ENCODE results near the gene GSTO2. TPM values are rescaled to one million over a fixed set of nuclear protein-coding genes. Genes with fewer than 3 reads are reported as not detected.

GSTO2 gene
- total and polyA plus RNA-seq, 2 of the 13 experiments (the other 11 are each of a cell fraction or from before 2014, with no cell fraction given): 2.1 to 7.9 TPM

DNA sequence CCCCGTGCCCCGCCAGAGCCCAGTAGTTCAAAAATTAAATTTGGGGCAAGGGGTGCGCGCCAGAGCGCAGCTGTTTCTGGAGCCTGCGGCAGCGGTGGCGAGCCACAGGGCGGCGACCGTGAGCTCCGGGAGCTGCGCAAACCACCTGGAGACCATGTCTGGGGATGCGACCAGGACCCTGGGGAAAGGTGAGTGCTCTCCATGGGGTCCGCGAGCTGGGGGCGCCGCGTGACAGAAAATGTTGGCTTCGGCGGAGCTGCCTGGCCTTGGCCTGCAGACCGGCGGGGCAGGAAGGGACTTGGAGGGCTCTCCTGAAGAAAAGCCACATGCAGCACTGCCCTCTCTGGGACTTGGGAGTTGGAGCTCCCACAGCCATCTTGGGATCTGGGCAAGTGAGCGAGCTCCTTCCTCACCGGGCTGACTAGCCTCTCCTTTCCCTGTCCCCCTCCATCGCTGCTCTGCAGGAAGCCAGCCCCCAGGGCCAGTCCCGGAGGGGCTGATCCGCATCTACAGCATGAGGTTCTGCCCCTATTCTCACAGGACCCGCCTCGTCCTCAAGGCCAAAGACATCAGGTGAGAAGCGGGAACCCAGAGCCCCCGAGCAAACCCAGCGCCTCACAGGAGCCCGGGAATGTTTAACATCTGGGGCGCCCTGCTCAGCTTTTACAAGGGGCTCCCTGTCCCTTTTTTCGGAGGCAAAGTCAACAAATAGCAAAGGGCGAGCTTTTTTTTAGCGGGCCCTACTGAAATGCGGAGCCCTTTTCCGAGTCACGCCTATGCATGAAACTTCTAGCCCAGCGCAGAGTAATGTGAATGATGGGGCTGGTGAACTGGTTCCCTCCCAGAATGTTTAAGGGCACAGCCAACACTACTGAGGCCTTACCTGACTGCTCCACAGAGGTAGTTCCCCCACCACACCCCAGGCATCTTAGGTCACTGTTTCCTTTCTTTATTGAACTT is 6.1 kb downstream of the GSTO2 start (continued):
- TF ChIP-seq, protein P1, sequence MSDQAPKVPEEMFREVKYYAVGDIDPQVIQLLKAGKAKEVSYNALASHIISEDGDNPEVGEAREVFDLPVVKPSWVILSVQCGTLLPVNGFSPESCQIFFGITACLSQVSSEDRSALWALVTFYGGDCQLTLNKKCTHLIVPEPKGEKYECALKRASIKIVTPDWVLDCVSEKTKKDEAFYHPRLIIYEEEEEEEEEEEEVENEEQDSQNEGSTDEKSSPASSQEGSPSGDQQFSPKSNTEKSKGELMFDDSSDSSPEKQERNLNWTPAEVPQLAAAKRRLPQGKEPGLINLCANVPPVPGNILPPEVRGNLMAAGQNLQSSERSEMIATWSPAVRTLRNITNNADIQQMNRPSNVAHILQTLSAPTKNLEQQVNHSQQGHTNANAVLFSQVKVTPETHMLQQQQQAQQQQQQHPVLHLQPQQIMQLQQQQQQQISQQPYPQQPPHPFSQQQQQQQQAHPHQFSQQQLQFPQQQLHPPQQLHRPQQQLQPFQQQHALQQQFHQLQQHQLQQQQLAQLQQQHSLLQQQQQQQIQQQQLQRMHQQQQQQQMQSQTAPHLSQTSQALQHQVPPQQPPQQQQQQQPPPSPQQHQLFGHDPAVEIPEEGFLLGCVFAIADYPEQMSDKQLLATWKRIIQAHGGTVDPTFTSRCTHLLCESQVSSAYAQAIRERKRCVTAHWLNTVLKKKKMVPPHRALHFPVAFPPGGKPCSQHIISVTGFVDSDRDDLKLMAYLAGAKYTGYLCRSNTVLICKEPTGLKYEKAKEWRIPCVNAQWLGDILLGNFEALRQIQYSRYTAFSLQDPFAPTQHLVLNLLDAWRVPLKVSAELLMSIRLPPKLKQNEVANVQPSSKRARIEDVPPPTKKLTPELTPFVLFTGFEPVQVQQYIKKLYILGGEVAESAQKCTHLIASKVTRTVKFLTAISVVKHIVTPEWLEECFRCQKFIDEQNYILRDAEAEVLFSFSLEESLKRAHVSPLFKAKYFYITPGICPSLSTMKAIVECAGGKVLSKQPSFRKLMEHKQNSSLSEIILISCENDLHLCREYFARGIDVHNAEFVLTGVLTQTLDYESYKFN (CRISPR knock-in tag; conservative IDR thresholded peaks at IDR 0.05): peak; percentile 30; the same call in 1 of the 2 replicates
- TF ChIP-seq, protein P2, sequence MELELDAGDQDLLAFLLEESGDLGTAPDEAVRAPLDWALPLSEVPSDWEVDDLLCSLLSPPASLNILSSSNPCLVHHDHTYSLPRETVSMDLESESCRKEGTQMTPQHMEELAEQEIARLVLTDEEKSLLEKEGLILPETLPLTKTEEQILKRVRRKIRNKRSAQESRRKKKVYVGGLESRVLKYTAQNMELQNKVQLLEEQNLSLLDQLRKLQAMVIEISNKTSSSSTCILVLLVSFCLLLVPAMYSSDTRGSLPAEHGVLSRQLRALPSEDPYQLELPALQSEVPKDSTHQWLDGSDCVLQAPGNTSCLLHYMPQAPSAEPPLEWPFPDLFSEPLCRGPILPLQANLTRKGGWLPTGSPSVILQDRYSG (CRISPR knock-in tag; IDR thresholded peaks at IDR 0.05): no peak
- TF ChIP-seq SNAI1 (CRISPR knock-in tag; IDR thresholded peaks at IDR 0.05; ENCODE audit: borderline replicate concordance) (peak; percentile 54; the same call in 1 of the 2 replicates), ZNF317 (CRISPR knock-in tag; IDR thresholded peaks at IDR 0.05) (peak; percentile 44; the same call in 1 of the 2 replicates), MED8 (CRISPR knock-in tag; IDR thresholded peaks at IDR 0.05; ENCODE audit: insufficient replicate concordance) (peak; percentile 35), HOXA9 (CRISPR knock-in tag; IDR thresholded peaks at IDR 0.05; ENCODE audit: borderline replicate concordance) (no peak), TFDP1 (CRISPR knock-in tag; IDR thresholded peaks at IDR 0.05; ENCODE audit: borderline replicate concordance) (no peak), HDAC1 (CRISPR knock-in tag; IDR thresholded peaks at IDR 0.05) (peak; percentile 34; the same call in 1 of the 2 replicates)
- TF ChIP-seq, protein P3, sequence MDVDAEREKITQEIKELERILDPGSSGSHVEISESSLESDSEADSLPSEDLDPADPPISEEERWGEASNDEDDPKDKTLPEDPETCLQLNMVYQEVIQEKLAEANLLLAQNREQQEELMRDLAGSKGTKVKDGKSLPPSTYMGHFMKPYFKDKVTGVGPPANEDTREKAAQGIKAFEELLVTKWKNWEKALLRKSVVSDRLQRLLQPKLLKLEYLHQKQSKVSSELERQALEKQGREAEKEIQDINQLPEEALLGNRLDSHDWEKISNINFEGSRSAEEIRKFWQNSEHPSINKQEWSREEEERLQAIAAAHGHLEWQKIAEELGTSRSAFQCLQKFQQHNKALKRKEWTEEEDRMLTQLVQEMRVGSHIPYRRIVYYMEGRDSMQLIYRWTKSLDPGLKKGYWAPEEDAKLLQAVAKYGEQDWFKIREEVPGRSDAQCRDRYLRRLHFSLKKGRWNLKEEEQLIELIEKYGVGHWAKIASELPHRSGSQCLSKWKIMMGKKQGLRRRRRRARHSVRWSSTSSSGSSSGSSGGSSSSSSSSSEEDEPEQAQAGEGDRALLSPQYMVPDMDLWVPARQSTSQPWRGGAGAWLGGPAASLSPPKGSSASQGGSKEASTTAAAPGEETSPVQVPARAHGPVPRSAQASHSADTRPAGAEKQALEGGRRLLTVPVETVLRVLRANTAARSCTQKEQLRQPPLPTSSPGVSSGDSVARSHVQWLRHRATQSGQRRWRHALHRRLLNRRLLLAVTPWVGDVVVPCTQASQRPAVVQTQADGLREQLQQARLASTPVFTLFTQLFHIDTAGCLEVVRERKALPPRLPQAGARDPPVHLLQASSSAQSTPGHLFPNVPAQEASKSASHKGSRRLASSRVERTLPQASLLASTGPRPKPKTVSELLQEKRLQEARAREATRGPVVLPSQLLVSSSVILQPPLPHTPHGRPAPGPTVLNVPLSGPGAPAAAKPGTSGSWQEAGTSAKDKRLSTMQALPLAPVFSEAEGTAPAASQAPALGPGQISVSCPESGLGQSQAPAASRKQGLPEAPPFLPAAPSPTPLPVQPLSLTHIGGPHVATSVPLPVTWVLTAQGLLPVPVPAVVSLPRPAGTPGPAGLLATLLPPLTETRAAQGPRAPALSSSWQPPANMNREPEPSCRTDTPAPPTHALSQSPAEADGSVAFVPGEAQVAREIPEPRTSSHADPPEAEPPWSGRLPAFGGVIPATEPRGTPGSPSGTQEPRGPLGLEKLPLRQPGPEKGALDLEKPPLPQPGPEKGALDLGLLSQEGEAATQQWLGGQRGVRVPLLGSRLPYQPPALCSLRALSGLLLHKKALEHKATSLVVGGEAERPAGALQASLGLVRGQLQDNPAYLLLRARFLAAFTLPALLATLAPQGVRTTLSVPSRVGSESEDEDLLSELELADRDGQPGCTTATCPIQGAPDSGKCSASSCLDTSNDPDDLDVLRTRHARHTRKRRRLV (CRISPR knock-in tag; IDR thresholded peaks at IDR 0.05): peak; percentile 66; the same call in 1 of the 2 replicates
- TF ChIP-seq, protein P4, sequence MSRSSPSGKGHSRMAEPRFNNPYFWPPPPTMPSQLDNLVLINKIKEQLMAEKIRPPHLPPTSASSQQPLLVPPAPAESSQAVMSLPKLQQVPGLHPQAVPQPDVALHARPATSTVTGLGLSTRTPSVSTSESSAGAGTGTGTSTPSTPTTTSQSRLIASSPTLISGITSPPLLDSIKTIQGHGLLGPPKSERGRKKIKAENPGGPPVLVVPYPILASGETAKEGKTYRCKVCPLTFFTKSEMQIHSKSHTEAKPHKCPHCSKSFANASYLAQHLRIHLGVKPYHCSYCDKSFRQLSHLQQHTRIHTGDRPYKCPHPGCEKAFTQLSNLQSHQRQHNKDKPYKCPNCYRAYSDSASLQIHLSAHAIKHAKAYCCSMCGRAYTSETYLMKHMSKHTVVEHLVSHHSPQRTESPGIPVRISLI (CRISPR knock-in tag; IDR thresholded peaks at IDR 0.05; ENCODE audit: borderline replicate concordance): no peak; the same call in 1 of the 2 replicates

Measured in HepG2 (cell line).